Heart left ventricle (tissue), 13 donors: Measurements from ENCODE around the gene DRC7.

Source experiments
- CTCF ChIP-seq, 12 donors: fragments of 200-600 bp; sonication (generic) in 4 of 12; IDR thresholded peaks; one replicate each; pipeline versions ENCODE4 v1.5.0 to v1.8.0; 2018 to 2022; ENCODE audit warnings: antibody characterized with exemption in 12 of 12, mild to moderate bottlenecking in 5 of 12
- POLR2A ChIP-seq, 2 donors: fragments of 450-650 bp; IDR thresholded peaks; one replicate each; pipeline ENCODE4 v1.6.1; 2017; ENCODE audit warnings: antibody characterized with exemption in 2 of 2, mild to moderate bottlenecking in 2 of 2, moderate library complexity in 2 of 2
- donor health status: ischemic (EF 13 %, LVEDD 7.1; RV severe dilation, severe dysfunction).
- donor health status: DM: no; HTN: yes; CAD: no.
- donor health status: DM: no; HTN: no; CAD: no.
- donor health status: ischemic (EF 25% LVEDD 6.9; RV normal size, moderate dysfunction).
- donor health status: ischemic (EF 25% LVEDD 5.7; RV mildly dilated, moderate dysfunction).
- donor health status: ischemic (EF 35%, LVEDD 5.7; RV mildly dilated, moderate dysfunction).
- donor health status: nonischemic (EF 11% LVEDD 7.7; RV severe dilation, severe dysfunction).
- donor health status: DM: yes; HTN: yes; CAD: no.
- donor health status: PGD.
- donor health status: ischemic (EF 29% LVEDD 5.4; RV normal size, mild dysfunction).
- donor health status: nonischemic (EF 23%, LVEDD 6.1; RV moderate dilation, normal function).

- TF ChIP-seq CTCF (IDR thresholded peaks at IDR 0.05) (no peak), POLR2A (IDR thresholded peaks at IDR 0.05) (no peak)
Observed at GRCh38 chr16:57663436-57663835, 31.2 kb upstream of the DRC7 start.
